HepG2 (cell line): ENCODE data around the gene PFKFB2.

ENCODE experiments used
- AFF4 ChIP-seq: sonication (generic); formaldehyde crosslinking; IDR thresholded peaks from 2 replicates; pipeline ENCODE4 v1.4.0; 2020; ENCODE audit warnings: missing genetic modification reagents
- BCL6 ChIP-seq: IDR thresholded peaks from 2 replicates; pipeline ENCODE4 v1.6.1; 2016; ENCODE audit warnings: missing genetic modification reagents, missing compliant biosample characterization
- EZH2 ChIP-seq: conservative IDR thresholded peaks from 2 replicates; pipeline ENCODE4 v1.6.1; 2012; ENCODE audit warnings: mild to moderate bottlenecking, low read depth, low read length, moderate library complexity
- SETDB1 ChIP-seq: sonication (generic); formaldehyde crosslinking; IDR thresholded peaks from 2 replicates; pipeline ENCODE4 v1.5.1; 2020; ENCODE audit warnings: missing genetic modification reagents, mild to moderate bottlenecking, borderline replicate concordance
- TF ChIP-seq, protein P1 (sequence below): sonication (generic); formaldehyde crosslinking; IDR thresholded peaks from 2 replicates; pipeline ENCODE4 v1.4.0; 2020; ENCODE audit warnings: missing genetic modification reagents

GRCh38 chr1:207079706-207080241 is 26.7 kb downstream of the PFKFB2 start:
- TF ChIP-seq AFF4 (CRISPR knock-in tag) (no peak), EZH2 (no peak), SETDB1 (no peak), BCL6 (no peak)
- TF ChIP-seq, protein P1, sequence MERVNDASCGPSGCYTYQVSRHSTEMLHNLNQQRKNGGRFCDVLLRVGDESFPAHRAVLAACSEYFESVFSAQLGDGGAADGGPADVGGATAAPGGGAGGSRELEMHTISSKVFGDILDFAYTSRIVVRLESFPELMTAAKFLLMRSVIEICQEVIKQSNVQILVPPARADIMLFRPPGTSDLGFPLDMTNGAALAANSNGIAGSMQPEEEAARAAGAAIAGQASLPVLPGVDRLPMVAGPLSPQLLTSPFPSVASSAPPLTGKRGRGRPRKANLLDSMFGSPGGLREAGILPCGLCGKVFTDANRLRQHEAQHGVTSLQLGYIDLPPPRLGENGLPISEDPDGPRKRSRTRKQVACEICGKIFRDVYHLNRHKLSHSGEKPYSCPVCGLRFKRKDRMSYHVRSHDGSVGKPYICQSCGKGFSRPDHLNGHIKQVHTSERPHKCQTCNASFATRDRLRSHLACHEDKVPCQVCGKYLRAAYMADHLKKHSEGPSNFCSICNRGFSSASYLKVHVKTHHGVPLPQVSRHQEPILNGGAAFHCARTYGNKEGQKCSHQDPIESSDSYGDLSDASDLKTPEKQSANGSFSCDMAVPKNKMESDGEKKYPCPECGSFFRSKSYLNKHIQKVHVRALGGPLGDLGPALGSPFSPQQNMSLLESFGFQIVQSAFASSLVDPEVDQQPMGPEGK: no peak
